ENCODE results near the gene RNMT. TPM values are rescaled to one million over a fixed set of nuclear protein-coding genes. Genes with fewer than 3 reads are reported as not detected.

RNMT gene
- total RNA-seq, 1 experiment from 2014 or later: 66.3 TPM

DNA sequence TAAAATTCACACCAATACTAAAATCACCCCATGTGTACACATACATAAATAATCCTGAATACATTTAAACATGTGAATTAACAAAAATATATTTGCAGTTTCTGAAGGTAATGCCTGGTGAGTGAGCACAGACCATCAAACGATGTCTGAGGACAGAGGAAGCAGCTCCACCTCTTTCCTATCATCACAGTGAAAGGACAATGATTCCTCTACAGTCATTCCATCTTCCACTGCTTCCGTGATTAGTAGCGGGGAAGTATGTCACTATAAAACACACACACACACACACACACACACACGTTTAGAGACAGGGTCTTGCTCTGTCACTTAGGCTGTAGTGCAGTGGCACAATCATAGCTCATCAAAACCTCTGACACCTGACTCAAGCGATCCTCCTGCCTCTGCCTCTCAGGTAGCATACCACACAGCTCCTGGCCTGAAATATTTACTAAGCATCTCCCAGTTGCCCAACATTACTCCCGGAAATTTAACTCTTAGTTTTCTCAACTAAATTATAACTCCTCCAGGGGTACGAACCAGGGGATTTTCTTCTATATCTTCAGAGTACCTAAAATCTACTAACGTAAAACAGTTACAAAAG is 12.9 kb upstream of the RNMT start:
- Histone ChIP-seq H3K23ac (ENCODE audit: insufficient read length, low read depth, low read length) (no peak overlapping the region), H4K20me1 (ENCODE audit: control insufficient read depth, insufficient read depth, insufficient read length) (no peaks in the 10 kb centered on the region), H2BK12ac (ENCODE audit: insufficient read length, low read depth, low read length) (no peak overlapping the region), H4K91ac (ENCODE audit: insufficient read length, low read depth, low read length) (no peak overlapping the region), H2BK20ac (ENCODE audit: low read depth, low read length, poor library complexity, severe bottlenecking) (no peak overlapping the region), H2AFZ (ENCODE audit: low read length) (no peak overlapping the region), H3K18ac (ENCODE audit: insufficient read length, low read depth, low read length) (no peak overlapping the region), H2BK120ac (ENCODE audit: low read depth, low read length, poor library complexity, severe bottlenecking) (no peak overlapping the region), H4K8ac (replicated peaks; ENCODE audit: insufficient read length, low read depth, low read length) (no peak overlapping the region), H3K9me3 (ENCODE audit: control insufficient read depth, low read depth, low read length) (no peaks in the 10 kb centered on the region), H3K4ac (ENCODE audit: low read depth, low read length) (no peak overlapping the region), H3K27me3 (ENCODE audit: insufficient read depth, low read length) (no peaks in the 10 kb centered on the region), H3K79me2 (ENCODE audit: insufficient read depth, low read length) (peaks cover 9% of the 10 kb centered on the region; the same call in 1 of the 2 replicates), H2BK5ac (ENCODE audit: insufficient read length, low read length) (no peak overlapping the region), H3K56ac (ENCODE audit: insufficient read length, low read depth, low read length) (no peak overlapping the region), H4K5ac (ENCODE audit: insufficient read length, low read depth, low read length) (no peak overlapping the region), H3T11ph (ENCODE audit: low read length) (no peak overlapping the region), H3K23me2 (ENCODE audit: insufficient read length, low read depth, low read length, poor library complexity, severe bottlenecking) (no peaks in the 10 kb centered on the region), H3K14ac (ENCODE audit: insufficient read depth, low read length) (no peak overlapping the region), H3K4me2 (ENCODE audit: insufficient read depth, insufficient read length, low read length) (no peak overlapping the region), H2AK5ac (ENCODE audit: insufficient read length, low read length) (no peak overlapping the region), H2BK15ac (ENCODE audit: low read depth, low read length) (no peak overlapping the region), H3K4me1 (ENCODE audit: insufficient read depth, low read length) (peaks cover 7% of the 10 kb centered on the region; the same call in 1 of the 2 replicates), H3K9ac (ENCODE audit: extremely low read depth, insufficient read length, low read length) (no peak overlapping the region), H3K79me1 (ENCODE audit: insufficient read depth, low read depth, low read length, poor library complexity, severe bottlenecking) (peaks cover 2% of the 10 kb centered on the region), H3K27ac (ENCODE audit: insufficient read length, low read depth, low read length) (no peak overlapping the region)
- Mint-ChIP-seq H3K4me1 (peaks cover 25 to 29% of the 10 kb centered on the region in 2 experiments), H3K27ac (peak overlapping the region in 2 of 3 experiments; percentile 7 to 23; a peak in 2 of 7 replicates), H3K9me3 (peaks cover 0 to 21% of the 10 kb centered on the region in 2 experiments; a peak in 3 of 5 replicates), H3K27me3 (ENCODE audit: low read depth) (no peaks in the 10 kb centered on the region), H3K4me3 (no peak overlapping the region), H3K36me3 (ENCODE audit: insufficient read depth in 1 of 3, low read depth in 3 of 3) (peaks cover 7 to 18% (median 18%) of the 10 kb centered on the region in 3 experiments)
- TF ChIP-seq, protein P1, sequence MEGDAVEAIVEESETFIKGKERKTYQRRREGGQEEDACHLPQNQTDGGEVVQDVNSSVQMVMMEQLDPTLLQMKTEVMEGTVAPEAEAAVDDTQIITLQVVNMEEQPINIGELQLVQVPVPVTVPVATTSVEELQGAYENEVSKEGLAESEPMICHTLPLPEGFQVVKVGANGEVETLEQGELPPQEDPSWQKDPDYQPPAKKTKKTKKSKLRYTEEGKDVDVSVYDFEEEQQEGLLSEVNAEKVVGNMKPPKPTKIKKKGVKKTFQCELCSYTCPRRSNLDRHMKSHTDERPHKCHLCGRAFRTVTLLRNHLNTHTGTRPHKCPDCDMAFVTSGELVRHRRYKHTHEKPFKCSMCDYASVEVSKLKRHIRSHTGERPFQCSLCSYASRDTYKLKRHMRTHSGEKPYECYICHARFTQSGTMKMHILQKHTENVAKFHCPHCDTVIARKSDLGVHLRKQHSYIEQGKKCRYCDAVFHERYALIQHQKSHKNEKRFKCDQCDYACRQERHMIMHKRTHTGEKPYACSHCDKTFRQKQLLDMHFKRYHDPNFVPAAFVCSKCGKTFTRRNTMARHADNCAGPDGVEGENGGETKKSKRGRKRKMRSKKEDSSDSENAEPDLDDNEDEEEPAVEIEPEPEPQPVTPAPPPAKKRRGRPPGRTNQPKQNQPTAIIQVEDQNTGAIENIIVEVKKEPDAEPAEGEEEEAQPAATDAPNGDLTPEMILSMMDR (conservative IDR thresholded peaks at IDR 0.05): no peak
- WGBS (ENCODE audit: extremely low coverage, insufficient read length, low lambda C conversion rate): no CpG with 5 or more reads among the region's 8 CpGs
- no peak for DNase-seq
